K562 (cell line): ENCODE results near the gene BAD. TPM values are rescaled to one million over a fixed set of nuclear protein-coding genes. Genes with fewer than 3 reads are reported as not detected.

Source experiments
- BACH1 ChIP-seq: fragments of 200-800 bp; sonication (Bioruptor generic); IDR thresholded peaks from 2 replicates; pipeline ENCODE4 v1.6.1; 2016; ENCODE audit warnings: missing genetic modification characterization, missing compliant biosample characterization
- EP300 ChIP-seq: IDR thresholded peaks from 2 replicates; pipeline ENCODE4 v1.6.1; 2012; ENCODE audit warnings: low read length, improper control_type of control experiment
- EZH2 ChIP-seq: IDR thresholded peaks from 2 replicates; pipeline ENCODE4 v1.6.1; 2012; ENCODE audit warnings: low read depth, mild to moderate bottlenecking, inconsistent platforms, low read length, borderline replicate concordance
- GATA2 ChIP-seq: sonication (generic); formaldehyde crosslinking; IDR thresholded peaks from 2 replicates; pipeline ENCODE4 v1.4.0; 2020; ENCODE audit warnings: mild to moderate bottlenecking, missing genetic modification reagents
- KLF16 ChIP-seq: IDR thresholded peaks from 2 replicates; pipeline ENCODE4 v1.6.1; 2016; ENCODE audit warnings: antibody characterized with exemption
- MAZ ChIP-seq, 2 experiments: fragments of 450-650 bp in 1 of 2; sonication (generic) in 1 of 2; formaldehyde crosslinking; IDR thresholded peaks in 1 of 2; conservative IDR thresholded peaks in 1 of 2; 2 replicates each; pipeline versions ENCODE4 v1.4.0 to v1.5.0; 2020; ENCODE audit warnings: mild to moderate bottlenecking in 1 of 2, missing genetic modification reagents in 1 of 2
- MEF2A ChIP-seq: IDR thresholded peaks from 2 replicates; pipeline ENCODE4 v1.6.1; 2011; ENCODE audit warnings: low read depth, mild to moderate bottlenecking, low read length, moderate library complexity; ENCODE audit not compliant: control insufficient read depth
- NFIC ChIP-seq: fragments of 450-650 bp; IDR thresholded peaks from 2 replicates; pipeline ENCODE4 v1.6.1; 2017; ENCODE audit warnings: mild to moderate bottlenecking, inconsistent platforms
- PKNOX1 ChIP-seq: fragments of 450-650 bp; IDR thresholded peaks from 2 replicates; pipeline ENCODE4 v1.6.1; 2016
- POLR3A ChIP-seq: IDR thresholded peaks from 2 replicates; pipeline ENCODE4 v1.6.1; 2011; ENCODE audit warnings: borderline replicate concordance, mild to moderate bottlenecking, moderate library complexity; ENCODE audit not compliant: insufficient read length, insufficient read depth; ENCODE audit errors: extremely low read depth
- PPARD ChIP-seq: fragments of 250-450 bp; sonication (Bioruptor Pico); IDR thresholded peaks from 2 replicates; pipeline ENCODE4 v1.8.0; 2022; ENCODE audit warnings: inconsistent platforms, mild to moderate bottlenecking, moderate library complexity
- SMAD2 ChIP-seq: fragments of 150-350 bp; IDR thresholded peaks from 2 replicates; pipeline ENCODE4 v1.6.1; 2014; ENCODE audit warnings: low read depth, mild to moderate bottlenecking, low read length
- SMARCA5 ChIP-seq: fragments of 450-650 bp; IDR thresholded peaks from 2 replicates; pipeline ENCODE4 v1.6.1; 2016
- ZNF395 ChIP-seq: fragments of 200-800 bp; sonication (Bioruptor generic); IDR thresholded peaks from 2 replicates; pipeline ENCODE4 v1.6.1; 2017; ENCODE audit warnings: missing genetic modification characterization, missing compliant biosample characterization
- ZNF699 ChIP-seq: fragments of 250-450 bp; sonication (Bioruptor Pico); IDR thresholded peaks from 2 replicates; pipeline ENCODE4 v1.8.0; 2021; ENCODE audit warnings: mild to moderate bottlenecking, moderate library complexity; ENCODE audit not compliant: insufficient replicate concordance
- ZSCAN29 ChIP-seq: fragments of 450-650 bp; IDR thresholded peaks from 2 replicates; pipeline ENCODE4 v1.6.1; 2017
- polyA plus RNA-seq, 8 experiments: library from polyadenylated mRNA; depleted of rRNA in 4 of 8; stranded (reverse) in 5 of 8; unstranded in 3 of 8; fragments of >200 nt; fragmentation: Nextera tagmentation in 2 of 8; fragmentation: Illumina TruSeq in 1 of 8; extraction: Ambion mirVana in 2 of 8; extraction: Trizol in 1 of 8; gene quantifications; 2 replicates each; pipeline versions ENCODE4 v1.2.1 to v1.2.3, GENCODE V29; 2011 to 2014; ENCODE audit warnings: inconsistent platforms in 1 of 8, missing spikeins in 1 of 8
- total RNA-seq, 7 experiments: library from RNA; depleted of rRNA in 6 of 7; stranded (reverse); fragments of >200 nt in 6 of 7; fragmentation: Illumina TruSeq in 2 of 7; extraction: Trizol in 2 of 7; gene quantifications; 2 replicates each; pipeline versions ENCODE4 v1.2.1 to v1.2.3, GENCODE V29; 2011 to 2021; ENCODE audit warnings: low replicate concordance in 1 of 7
- TF ChIP-seq, protein P1 (sequence below): IDR thresholded peaks from 3 replicates; pipeline ENCODE4 v1.6.1; 2011; ENCODE audit warnings: borderline replicate concordance, mild to moderate bottlenecking, moderate library complexity; ENCODE audit not compliant: insufficient read length; ENCODE audit errors: extremely low read depth
- TF ChIP-seq, protein P2 (sequence below), 2 experiments: IDR thresholded peaks; 2 replicates each; pipeline ENCODE4 v1.6.1; 2011; ENCODE audit warnings: borderline replicate concordance in 1 of 2, control low read depth in 1 of 2, low read depth in 1 of 2, low read length in 1 of 2, mild to moderate bottlenecking in 1 of 2, mixed read lengths in 1 of 2, moderate library complexity in 1 of 2; ENCODE audit not compliant: insufficient read depth in 1 of 2, insufficient read length in 1 of 2, poor library complexity in 1 of 2, severe bottlenecking in 1 of 2; ENCODE audit errors: extremely low read depth in 1 of 2
- TF ChIP-seq, protein P3 (sequence below): fragments of 250-450 bp; sonication (Bioruptor Pico); IDR thresholded peaks from 2 replicates; pipeline ENCODE4 v1.4.0; 2020

BAD gene
- total and polyA plus RNA-seq, 9 of the 15 experiments (the other 6 are each of a cell fraction or from before 2014, with no cell fraction given): 0.61 to 45.6 (median 11.8) TPM

GRCh38 chr11:64268025-64268892 is 16.2 kb downstream of the BAD start (continued):
- TF ChIP-seq, protein P1, sequence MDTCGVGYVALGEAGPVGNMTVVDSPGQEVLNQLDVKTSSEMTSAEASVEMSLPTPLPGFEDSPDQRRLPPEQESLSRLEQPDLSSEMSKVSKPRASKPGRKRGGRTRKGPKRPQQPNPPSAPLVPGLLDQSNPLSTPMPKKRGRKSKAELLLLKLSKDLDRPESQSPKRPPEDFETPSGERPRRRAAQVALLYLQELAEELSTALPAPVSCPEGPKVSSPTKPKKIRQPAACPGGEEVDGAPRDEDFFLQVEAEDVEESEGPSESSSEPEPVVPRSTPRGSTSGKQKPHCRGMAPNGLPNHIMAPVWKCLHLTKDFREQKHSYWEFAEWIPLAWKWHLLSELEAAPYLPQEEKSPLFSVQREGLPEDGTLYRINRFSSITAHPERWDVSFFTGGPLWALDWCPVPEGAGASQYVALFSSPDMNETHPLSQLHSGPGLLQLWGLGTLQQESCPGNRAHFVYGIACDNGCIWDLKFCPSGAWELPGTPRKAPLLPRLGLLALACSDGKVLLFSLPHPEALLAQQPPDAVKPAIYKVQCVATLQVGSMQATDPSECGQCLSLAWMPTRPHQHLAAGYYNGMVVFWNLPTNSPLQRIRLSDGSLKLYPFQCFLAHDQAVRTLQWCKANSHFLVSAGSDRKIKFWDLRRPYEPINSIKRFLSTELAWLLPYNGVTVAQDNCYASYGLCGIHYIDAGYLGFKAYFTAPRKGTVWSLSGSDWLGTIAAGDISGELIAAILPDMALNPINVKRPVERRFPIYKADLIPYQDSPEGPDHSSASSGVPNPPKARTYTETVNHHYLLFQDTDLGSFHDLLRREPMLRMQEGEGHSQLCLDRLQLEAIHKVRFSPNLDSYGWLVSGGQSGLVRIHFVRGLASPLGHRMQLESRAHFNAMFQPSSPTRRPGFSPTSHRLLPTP: no peak
- TF ChIP-seq PPARD (CRISPR knock-in tag) (no peak), BACH1 (tag) (no peak), ZNF699 (no peak), ZSCAN29 (peak; percentile 44; the same call in 1 of the 2 replicates), GATA2 (CRISPR knock-in tag) (peak; percentile 50; the same call in 1 of the 2 replicates), EZH2 (no peak), SMAD2 (no peak), POLR3A (no peak), EP300 (peak; percentile 51; the same call in 1 of the 2 replicates), ZNF395 (peak; percentile 4; the same call in 1 of the 2 replicates), MEF2A (no peak), PKNOX1 (peak; percentile 26; the same call in 1 of the 2 replicates), MAZ (CRISPR knock-in tag; conservative IDR thresholded peaks at IDR 0.05 in 1 of 2, IDR thresholded peaks at IDR 0.05 in 1 of 2) (no peak), SMARCA5 (peak; percentile 55; the same call in 1 of the 2 replicates), NFIC (no peak; the same call in 1 of the 2 replicates), KLF16 (no peak)
- TF ChIP-seq, protein P2, sequence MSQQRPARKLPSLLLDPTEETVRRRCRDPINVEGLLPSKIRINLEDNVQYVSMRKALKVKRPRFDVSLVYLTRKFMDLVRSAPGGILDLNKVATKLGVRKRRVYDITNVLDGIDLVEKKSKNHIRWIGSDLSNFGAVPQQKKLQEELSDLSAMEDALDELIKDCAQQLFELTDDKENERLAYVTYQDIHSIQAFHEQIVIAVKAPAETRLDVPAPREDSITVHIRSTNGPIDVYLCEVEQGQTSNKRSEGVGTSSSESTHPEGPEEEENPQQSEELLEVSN (IDR thresholded peaks at IDR 0.05; ENCODE audit: borderline replicate concordance in 1 of 2, extremely low read depth in 1 of 2, insufficient read depth in 1 of 2, insufficient read length in 1 of 2, low read depth in 1 of 2, low read length in 1 of 2, poor library complexity in 1 of 2, severe bottlenecking in 1 of 2): no peak
- TF ChIP-seq, protein P3, sequence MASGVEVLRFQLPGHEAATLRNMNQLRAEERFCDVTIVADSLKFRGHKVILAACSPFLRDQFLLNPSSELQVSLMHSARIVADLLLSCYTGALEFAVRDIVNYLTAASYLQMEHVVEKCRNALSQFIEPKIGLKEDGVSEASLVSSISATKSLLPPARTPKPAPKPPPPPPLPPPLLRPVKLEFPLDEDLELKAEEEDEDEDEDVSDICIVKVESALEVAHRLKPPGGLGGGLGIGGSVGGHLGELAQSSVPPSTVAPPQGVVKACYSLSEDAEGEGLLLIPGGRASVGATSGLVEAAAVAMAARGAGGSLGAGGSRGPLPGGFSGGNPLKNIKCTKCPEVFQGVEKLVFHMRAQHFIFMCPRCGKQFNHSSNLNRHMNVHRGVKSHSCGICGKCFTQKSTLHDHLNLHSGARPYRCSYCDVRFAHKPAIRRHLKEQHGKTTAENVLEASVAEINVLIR: no peak
